CD4-positive, alpha-beta T cell treated with Interferon alpha-2 for 1 hour (primary cell): ENCODE data around the gene CORO7.

Experiments
- DNase-seq, 2 donors: peaks; one replicate each; pipeline ENCODE4 v3.0.0-alpha.2; 2020 to 2022

The CORO7 gene

GRCh38 chr16:4381935-4382794 lies 34.2 kb downstream of the CORO7 start:
- no peak for DNase-seq

- no peak for DNase-seq
Observed at GRCh38 chr16:4381072-4381934, 35.1 kb downstream of the CORO7 start.

GRCh38 chr16:4380119-4381063 lies 36.0 kb downstream of the CORO7 start:
- no peak for DNase-seq

GRCh38 chr16:4378999-4379690 lies 37.3 kb downstream of the CORO7 start:
- DNase-seq = no peak

- DNase-seq = no peak
Observed at GRCh38 chr16:4378161-4378666, 38.2 kb downstream of the CORO7 start.

GRCh38 chr16:4377573-4378154 lies 38.7 kb downstream of the CORO7 start:
- no peak for DNase-seq

- no peak for DNase-seq
Observed at GRCh38 chr16:4376893-4377572, 39.4 kb downstream of the CORO7 start.

GRCh38 chr16:4376126-4376892 lies 40.1 kb downstream of the CORO7 start:
- DNase-seq = no peak

GRCh38 chr16:4375717-4376116 lies 40.7 kb downstream of the CORO7 start:
- DNase-seq = no peak

GRCh38 chr16:4373909-4374742 lies 42.3 kb downstream of the CORO7 start:
- no peak for DNase-seq

GRCh38 chr16:4373356-4373908 lies 43.0 kb downstream of the CORO7 start:
- no peak for DNase-seq

GRCh38 chr16:4372578-4373355 lies 43.6 kb downstream of the CORO7 start:
- no peak for DNase-seq

GRCh38 chr16:4372001-4372577 lies 44.3 kb downstream of the CORO7 start:
- no peak for DNase-seq

GRCh38 chr16:4371357-4372000 lies 44.9 kb downstream of the CORO7 start, which contains the start of gene VASN:
TSS of gene VASN (plus strand) at chr16:4371848. CDS start at chr16:4380878, 9,030 bp downstream.
- DNase-seq = peak; percentile 67 to 76

- DNase-seq = no peak
Observed at GRCh38 chr16:4370570-4371356, 45.6 kb downstream of the CORO7 start.

GRCh38 chr16:4370151-4370550 lies 46.2 kb downstream of the CORO7 start:
- no peak for DNase-seq
